ENCODE measurements around the gene SMAD3.

GRCh38 chr15:67202991-67203390 is 137.6 kb downstream of the SMAD3 start:
- no peak for TF ChIP-seq CTCF (IDR thresholded peaks at IDR 0.05)
- no peak for TF ChIP-seq POLR2A (IDR thresholded peaks at IDR 0.05)
- no peak for TF ChIP-seq POLR2AphosphoS5 (IDR thresholded peaks at IDR 0.05)
